Measurements from ENCODE around the gene C22orf23. TPM values are rescaled to one million over a fixed set of nuclear protein-coding genes. Genes with fewer than 3 reads are reported as not detected.

Gene C22orf23
- total and polyA plus RNA-seq, 7 donors, result 0.15 to 0.36 TPM; not detected in 5

GRCh38 chr22:37898441-37899181 is 54.8 kb downstream of the C22orf23 start:
- Histone ChIP-seq H3K27me3 (no peaks in the 10 kb centered on the region), H3K9me3 (no peaks in the 10 kb centered on the region), H3K27ac (peak overlapping the region; percentile 27 to 89 (median 60)), H3K4me3 (no peak overlapping the region), H3K36me3 (no peaks in the 10 kb centered on the region), H3K4me1 (peaks cover 0 to 59% (median 46%) of the 10 kb centered on the region in 4 donors)
- WGBS, 2 donors, result 42 to 78% methylated on average over 9 of the region's 9 CpGs
- peak; percentile 78 for DNase-seq
- intact Hi-C loops (cut with DNase I), result no loop called here
- TF ChIP-seq POLR2A (IDR thresholded peaks at IDR 0.05) (no peak), POLR2AphosphoS5 (IDR thresholded peaks at IDR 0.05) (no peak), CTCF (IDR thresholded peaks at IDR 0.05) (no peak), EP300 (IDR thresholded peaks at IDR 0.05) (no peak)

- DNase-seq, result no peak
- TF ChIP-seq POLR2AphosphoS5 (IDR thresholded peaks at IDR 0.05) (no peak), POLR2A (IDR thresholded peaks at IDR 0.05) (no peak), CTCF (IDR thresholded peaks at IDR 0.05) (no peak), EP300 (IDR thresholded peaks at IDR 0.05) (no peak)
- H3K27ac ChIP-seq, result peak overlapping the region; percentile 27 to 89 (median 60)
- no peaks in the 10 kb centered on the region for H3K27me3 ChIP-seq
- intact Hi-C loops (cut with DNase I), result no loop called here
- 90 to 93% methylated on average over 2 of the region's 2 CpGs for WGBS, 2 donors
- no peaks in the 10 kb centered on the region for H3K36me3 ChIP-seq
- no peaks in the 10 kb centered on the region for H3K9me3 ChIP-seq
- H3K4me3 ChIP-seq, result no peak overlapping the region
- H3K4me1 ChIP-seq, result peaks cover 0 to 67% (median 54%) of the 10 kb centered on the region in 4 donors
Observed at GRCh38 chr22:37897807-37898206, 55.6 kb downstream of the C22orf23 start.

GRCh38 chr22:37896939-37897338 is 56.5 kb downstream of the C22orf23 start:
- peak overlapping the region; percentile 54 to 89 (median 83) for H3K27ac ChIP-seq
- intact Hi-C loops (cut with DNase I), result no loop called here

GRCh38 chr22:37896181-37896592 is 57.2 kb downstream of the C22orf23 start:
- intact Hi-C loops (cut with DNase I), result no loop called here
- Histone ChIP-seq H3K9me3 (no peaks in the 10 kb centered on the region), H3K4me3 (no peak overlapping the region), H3K27me3 (no peaks in the 10 kb centered on the region), H3K4me1 (peaks cover 0 to 76% (median 65%) of the 10 kb centered on the region in 4 donors), H3K36me3 (no peaks in the 10 kb centered on the region), H3K27ac (peak overlapping the region; percentile 54 to 89 (median 83))
- TF ChIP-seq POLR2A (IDR thresholded peaks at IDR 0.05), result no peak
- TF ChIP-seq EP300 (IDR thresholded peaks at IDR 0.05), result no peak
- no peak for TF ChIP-seq CTCF (IDR thresholded peaks at IDR 0.05)
- no peak for TF ChIP-seq POLR2AphosphoS5 (IDR thresholded peaks at IDR 0.05)
- DNase-seq, result no peak
- WGBS, 2 donors, result 21 to 31% methylated on average over 5 of the region's 5 CpGs

More at GRCh38 chr22:37896939-37897338, 56.5 kb downstream of the C22orf23 start:
- WGBS, 2 donors, result 80 to 94% methylated on average over 3 of the region's 3 CpGs
- no peak for DNase-seq
- peaks cover 0 to 75% (median 62%) of the 10 kb centered on the region in 4 donors for H3K4me1 ChIP-seq
- no peak overlapping the region for H3K4me3 ChIP-seq
- H3K36me3 ChIP-seq, result no peaks in the 10 kb centered on the region
- H3K27me3 ChIP-seq, result no peaks in the 10 kb centered on the region
- TF ChIP-seq POLR2A (IDR thresholded peaks at IDR 0.05) (no peak), POLR2AphosphoS5 (IDR thresholded peaks at IDR 0.05) (no peak), CTCF (IDR thresholded peaks at IDR 0.05) (no peak), EP300 (IDR thresholded peaks at IDR 0.05) (no peak)
- no peaks in the 10 kb centered on the region for H3K9me3 ChIP-seq
